Activated CD4-positive, alpha-beta T cell treated with anti-CD3 and anti-CD28 coated beads, Interleukin-2, amount 50 U/mL, for 24 hours (primary cell): ENCODE data around the gene CBFA2T3.
"Not testable (repeated sequence)": the region's sequence is repeated elsewhere in the genome, so short reads cannot be mapped to it uniquely, and the experiment has no call there.

ENCODE experiments used
- DNase-seq, 2 donors: peaks; one replicate each; pipeline ENCODE4 v3.0.0-alpha.2; 2020; ENCODE audit warnings: low read depth in 1 of 2, low spot score in 1 of 2

The CBFA2T3 gene

DNA sequence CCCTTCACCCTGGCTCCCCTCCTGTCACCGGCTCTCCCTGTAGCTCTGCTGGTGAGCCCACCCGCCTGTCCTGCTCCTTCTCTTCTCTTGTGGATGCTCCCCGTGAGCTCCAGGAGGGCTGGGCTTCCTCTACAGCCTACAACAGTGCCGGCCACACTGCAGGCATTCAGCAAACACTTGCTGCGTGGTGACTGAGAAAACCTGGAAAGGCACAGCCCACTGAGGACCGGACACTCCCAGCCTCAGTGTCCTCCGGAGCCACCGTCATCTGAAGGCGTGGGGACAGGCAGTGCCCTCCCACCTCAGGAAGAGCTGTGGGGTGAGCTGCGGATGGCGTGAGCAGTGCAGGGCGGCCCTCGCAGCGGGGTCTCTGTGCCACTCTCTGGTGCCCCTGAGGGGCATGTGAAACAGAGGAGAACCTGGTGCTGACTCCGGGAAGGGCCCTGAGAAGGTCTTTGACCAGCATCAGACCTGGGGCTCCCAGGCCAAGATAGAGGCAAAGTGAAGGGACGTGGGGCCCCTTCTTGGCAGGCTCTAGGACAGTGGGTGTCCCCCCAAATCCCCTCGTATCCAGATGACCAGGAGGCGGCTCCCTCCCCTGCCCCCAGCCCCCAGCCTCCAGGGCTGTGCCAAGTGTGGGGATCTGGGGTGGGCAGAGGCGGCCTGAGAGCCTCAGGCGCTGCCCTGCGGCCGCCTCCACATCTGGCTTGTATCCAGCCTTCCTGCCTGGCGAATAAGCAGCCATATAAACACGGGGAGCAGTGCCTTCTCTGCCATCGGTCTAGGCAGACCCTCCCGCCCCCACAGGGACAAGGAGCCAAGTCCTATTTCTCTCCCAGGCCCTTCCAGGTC is 66.5 kb downstream of the CBFA2T3 start:
- DNase-seq, result no peak

DNA sequence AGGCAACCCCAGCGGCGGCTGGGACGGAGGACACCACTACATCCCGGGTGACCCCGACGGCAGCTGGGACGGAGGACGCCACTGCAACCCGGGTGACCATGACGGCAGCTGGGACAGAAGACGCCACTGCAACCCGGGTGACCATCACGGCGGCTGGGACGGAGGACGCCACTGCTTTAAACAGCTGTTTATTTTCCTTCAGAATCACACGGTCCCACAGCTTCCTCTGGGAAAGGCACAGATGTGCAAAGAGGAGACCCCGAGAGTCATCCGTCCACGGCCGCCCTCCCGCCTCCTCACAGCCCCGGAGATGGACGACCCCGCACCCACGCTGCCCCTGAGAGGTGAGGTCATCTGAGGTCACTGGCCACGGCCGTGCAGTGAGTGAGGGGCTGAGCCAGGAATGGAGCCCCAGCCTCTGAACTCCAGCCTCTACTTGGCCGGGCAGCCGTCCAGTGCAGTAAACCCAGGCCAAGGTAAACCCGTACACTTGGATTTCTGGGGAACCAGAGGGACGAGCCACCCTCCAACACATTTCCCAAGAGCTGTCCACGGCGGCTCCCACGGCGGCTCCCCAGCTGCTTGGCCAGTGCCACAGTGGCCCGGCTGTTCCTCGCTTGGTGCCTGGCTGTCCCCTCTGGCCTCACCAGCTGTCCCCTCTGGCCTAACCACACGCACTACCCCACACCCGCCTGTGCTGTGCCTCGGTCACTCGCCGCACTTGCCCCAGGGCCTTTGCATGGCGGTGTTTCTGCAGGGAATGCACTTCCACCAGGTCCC is 67.4 kb downstream of the CBFA2T3 start:
- DNase-seq, result no peak

GRCh38 chr16:88908307-88908706 is 68.7 kb downstream of the CBFA2T3 start:
- DNase-seq, result no peak

DNA sequence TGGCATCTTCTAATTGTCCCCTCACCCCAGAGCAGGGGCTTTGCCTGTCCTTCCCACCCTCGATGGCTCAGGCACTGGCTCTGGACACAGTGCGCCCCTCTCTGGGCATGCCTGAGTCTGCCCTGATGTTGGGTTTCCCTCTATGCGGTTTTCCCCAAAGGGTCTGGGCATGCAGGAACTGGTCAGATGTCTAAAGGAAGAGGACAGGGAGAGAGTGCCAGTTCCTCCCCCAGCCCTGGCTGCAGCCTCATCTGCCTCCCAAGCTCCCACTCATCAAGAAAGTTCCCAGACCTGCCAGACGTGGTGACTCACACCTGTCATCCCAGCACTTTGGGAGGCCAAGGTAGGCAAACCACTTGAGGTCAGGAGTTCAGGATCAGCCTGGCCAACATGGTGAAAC is 69.2 kb downstream of the CBFA2T3 start:
- no peak for DNase-seq

DNA sequence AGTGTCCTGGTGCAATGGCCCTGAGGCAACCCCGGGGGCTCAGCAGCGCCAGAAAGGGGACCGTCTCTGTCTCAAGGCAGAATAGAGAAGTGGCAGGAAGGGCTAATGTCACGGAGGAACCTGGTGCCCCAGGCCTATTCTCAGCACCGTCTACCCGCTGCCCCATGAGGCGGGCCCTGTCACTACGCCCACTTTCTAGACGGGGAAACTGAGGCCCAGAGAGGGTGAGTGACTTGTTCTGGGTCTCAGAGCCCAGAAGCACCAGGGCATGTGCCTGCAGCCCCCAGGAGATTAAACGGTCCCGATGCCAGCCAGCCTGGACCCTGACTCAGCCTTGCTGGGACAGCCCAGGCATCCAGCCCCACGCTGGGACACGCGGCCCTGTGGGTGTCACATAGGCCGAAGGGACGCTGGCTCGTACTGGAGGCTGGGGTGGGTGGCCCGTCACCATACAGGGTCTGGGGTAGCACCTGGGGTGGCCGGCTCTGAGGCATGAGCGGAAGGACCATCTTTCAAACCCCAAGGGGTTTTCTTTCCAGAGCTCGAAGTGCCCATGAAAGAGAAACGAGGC is 70.4 kb downstream of the CBFA2T3 start:
- DNase-seq, result no peak

DNA sequence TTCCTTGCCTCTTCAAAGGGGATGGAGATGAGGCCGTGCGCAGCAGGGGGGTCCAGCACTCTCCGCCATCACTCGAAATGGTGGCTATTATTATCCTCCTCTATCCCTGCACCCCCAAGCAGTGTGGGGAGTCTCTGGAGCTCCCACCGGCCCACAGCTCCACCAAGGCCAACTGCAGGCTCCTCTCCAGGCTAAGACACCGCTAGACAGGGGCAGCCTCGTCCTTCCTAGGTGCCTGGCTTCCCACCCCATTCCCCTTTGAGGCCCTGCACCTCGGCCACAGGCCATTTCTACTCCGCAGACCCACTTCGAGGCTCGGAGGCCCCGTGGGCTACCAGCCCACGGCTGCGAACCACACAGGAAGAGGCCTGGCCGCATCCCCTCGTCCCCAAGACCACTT is 71.0 kb downstream of the CBFA2T3 start:
- DNase-seq, result no peak

GRCh38 chr16:88905563-88905962 is 71.4 kb downstream of the CBFA2T3 start:
- no peak for DNase-seq

DNA sequence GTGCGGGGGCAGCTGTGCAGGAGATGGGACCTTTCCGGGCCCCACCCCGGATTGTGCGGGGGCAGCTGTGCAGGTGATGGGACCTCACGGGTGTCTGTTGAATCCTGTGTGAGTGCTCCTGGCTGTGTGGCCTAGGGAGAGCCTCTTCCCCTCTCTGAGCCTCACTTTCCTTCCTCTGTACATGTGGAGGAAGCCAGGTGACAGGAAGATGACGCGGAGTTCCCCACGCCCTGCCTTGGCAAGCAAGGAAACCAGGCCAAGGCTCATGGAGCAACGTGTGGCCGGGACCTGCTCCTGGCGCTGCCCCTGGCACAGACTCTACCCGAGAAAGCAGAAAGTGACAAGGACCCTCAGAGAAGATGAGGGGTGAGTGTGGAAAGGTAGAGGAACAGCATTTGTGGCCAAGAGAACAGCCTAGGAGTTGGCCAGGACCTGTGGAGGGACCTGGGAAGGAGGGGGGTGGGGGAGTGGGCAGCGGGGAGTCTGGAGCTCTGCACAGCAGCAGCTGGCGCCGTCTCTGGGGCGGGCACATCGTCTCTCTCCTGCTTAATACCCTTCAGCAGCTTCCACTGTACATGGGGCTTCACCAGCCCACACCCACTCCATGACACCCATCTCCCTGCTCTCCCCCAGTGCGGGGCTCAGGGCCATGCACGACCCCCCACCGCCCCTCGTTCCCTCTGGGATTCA is 72.2 kb downstream of the CBFA2T3 start:
- no peak for DNase-seq

DNA sequence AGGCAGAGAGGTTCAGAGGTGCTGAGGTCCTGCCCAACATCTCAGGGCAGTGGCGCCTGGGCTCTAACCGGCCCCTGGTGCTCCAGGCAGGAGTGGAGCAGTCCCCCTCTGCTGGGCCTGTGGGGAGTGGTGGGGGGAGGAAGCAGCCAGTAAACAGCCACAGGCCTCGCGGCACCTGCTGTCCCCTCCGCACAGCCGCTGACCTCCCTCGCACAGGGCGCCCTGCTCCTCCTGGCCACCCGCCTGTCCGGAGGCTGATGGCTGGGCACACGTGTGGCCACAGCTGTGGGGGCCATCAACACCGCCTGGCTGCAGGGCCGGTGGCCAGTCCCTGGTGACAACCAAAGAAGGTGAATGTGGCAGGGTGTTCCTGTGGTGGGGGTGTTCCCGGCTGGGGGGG is 73.7 kb downstream of the CBFA2T3 start:
- DNase-seq, result no peak

- DNase-seq, result no peak
Observed at GRCh38 chr16:88902744-88903143, 74.3 kb downstream of the CBFA2T3 start.

GRCh38 chr16:88901718-88902337 is 75.2 kb downstream of the CBFA2T3 start:
- DNase-seq, result no peak

DNA sequence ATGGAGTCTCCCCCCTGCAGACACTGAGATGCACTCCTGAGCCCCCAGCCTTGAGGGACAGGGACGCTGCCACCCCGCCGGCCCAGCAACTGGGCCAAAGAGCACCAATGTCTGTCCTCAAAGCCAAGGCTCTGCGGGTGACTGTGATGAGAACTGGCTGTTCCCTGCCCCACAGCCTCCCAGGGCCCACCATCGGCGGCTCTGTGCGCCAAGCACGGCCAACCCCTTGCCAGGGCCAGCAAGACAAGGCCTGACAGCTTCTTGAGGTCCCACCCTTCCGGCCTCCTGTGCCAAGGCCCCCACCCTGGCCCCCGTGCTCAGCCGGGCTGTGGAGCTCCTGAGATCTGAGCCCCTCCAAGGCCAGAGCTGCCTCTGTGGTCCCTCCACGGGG is 76.3 kb downstream of the CBFA2T3 start:
- DNase-seq, result no peak

DNA sequence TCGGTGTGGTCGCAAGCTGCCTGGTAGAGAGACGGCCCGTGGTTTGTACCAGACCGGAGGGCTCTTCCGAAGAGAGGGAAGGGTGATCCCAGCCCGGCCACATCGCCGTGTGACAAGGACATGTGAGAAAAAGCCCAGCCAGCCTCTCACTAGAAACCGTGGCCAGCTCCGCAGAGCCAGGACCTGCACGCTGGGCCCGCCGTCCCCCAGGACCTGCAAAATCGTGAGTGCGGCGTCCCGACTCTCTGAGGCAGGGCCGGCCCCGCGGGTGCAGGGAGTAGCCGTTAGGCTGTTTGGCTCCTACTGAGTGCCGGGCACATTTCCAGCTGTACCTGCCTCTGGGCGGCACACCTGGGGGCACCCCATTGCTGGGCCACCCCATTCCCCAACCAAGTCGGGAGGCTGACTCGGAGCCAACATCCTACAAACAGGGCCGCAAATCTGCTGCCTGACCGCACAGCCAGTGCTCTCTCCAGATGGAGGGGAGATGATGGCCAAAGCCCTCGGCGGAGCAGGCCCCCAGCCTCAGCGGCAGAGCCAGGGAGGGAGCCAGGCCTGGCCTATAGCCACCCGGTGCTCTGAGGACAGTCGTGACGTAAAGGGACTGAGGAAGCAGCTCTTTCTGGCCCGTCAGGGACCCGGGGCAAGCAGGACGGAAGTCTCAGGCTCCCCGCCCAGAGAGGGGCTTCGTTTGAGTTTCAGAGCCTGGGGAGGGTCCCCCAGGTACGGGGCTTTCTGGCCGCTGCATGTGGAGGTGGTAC is 76.9 kb downstream of the CBFA2T3 start:
- no peak for DNase-seq

DNA sequence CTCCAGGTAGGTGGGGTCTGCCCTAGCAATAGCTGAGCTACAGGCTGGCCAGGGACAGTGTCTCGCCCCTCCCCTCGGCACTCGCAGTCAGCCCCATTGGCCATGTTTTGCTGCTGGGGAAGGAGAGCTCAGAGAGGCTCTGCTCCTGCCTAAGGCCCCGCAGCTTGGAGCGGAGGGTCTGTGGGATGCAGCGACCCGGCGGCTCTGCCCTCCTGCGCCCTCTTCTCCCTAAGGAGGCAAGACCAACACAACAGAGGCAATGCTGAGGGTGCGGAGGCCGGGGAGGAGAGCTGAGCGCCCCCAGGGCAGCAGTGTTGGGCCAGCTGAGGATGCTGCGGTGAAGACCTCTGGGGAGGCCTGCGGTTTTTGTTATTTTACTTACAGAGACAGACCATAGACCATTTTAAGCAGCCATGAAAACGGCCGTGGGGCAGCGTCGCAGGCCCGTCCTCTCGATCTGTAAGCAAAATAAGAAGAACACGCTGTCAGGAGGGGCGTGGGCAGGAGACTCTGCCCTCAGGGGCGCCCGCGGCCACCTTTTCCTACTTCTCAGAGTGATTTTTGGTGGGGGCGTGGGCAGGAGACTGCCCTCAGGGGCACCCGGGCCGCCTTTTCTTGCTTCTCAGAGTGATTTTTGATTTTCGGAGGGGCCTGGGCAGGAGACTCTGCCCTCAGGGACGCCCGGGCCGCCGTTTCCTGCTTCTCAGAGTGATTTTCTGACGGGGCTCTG is 79.1 kb downstream of the CBFA2T3 start:
- DNase-seq, result no peak

DNA sequence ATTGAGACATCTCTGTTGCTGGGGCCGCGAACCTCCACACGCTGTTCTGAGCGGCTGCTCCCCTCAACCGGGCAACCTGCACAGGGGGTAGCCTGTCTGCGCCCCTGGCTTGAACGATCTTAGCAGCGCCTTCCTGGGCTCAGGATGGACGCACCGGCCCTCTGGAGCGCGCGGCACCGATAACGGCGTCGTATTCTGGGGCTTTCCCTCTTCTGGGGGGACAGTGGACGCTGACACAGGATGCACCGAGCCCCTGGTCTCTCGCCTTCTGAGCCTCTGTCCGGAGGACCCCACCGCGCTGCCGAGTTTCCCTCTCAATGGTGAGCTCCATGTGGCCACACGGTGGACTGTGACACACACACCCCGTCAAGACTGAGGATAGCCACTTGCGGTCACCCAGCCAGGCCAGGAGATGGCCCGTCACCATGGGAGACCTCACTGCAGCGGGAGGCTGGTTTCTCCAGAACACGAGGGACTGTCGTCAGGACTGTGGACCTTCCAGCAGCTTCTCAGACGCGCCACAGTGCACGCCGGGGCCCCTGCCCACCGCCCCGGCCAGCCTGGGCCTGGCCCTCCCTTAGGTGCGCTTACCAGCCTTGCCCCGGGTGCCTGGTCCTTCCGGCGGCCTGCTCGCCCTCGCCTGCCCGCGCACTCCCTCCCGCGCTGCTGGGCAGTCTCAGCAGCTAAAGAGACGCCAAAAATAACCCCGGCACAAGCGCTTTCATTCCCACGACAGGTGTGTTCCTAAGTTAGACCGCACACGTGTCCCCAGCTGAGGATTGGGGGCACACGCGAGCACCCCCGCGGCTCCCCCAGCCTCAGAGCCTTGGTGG is 80.6 kb downstream of the CBFA2T3 start:
- no peak for DNase-seq

DNA sequence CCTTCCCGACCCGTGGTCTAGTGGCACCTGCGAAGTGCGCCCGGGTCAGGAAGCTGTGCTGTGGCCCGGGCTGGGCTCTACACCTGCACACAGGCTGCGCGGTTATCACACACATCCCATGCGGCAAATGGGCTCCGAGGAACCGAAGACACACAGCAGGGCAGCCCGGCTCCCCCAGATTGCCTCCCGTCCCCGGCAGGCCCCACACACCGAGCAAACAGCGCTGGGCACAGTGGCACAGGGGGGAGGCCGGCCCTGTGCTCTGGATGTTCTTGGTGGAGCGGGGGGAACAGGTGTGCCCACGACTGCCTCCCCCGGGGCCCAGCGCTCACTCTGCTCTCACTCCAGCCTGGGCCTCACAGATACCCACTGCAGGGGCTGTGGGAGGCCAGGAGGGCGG is 81.7 kb downstream of the CBFA2T3 start:
- DNase-seq, result no peak

DNA sequence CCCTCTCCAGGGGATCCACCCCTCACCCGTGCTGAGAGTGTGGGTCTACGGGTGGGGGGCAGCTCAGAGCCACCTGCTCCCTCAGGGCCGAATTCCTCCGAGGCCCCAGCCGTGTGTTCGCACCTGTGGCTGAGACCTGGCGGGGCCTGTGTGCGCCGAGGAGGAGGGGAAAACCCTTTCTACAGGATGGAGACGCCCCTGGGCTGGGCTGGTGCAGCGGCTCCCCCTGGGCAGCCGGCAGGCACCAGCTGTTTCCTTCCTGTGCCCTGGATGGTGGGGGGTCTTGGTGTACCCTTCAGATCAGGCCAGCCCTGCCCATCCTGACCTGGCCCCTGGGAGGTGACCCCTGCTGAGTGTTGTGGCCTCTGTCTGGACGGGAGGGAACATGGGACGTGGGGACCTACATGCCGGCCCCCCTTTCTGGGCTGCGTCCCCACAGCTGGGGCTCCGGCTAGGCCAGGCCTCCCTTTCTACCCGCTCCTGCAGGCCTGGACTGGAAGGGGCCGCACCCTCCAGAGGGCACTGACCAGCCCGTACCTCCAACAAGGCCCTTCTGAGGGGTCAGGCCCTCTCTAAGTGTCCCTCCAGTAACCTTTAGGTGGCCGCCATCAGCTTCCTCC is 82.2 kb downstream of the CBFA2T3 start:
- DNase-seq, result no peak

GRCh38 chr16:88894266-88894665 is 82.7 kb downstream of the CBFA2T3 start:
- not testable (repeated sequence) for DNase-seq
